Mononuclear cell (primary cell): Measurements from ENCODE around the gene ZNF618. TPM values are rescaled to one million over a fixed set of nuclear protein-coding genes. Genes with fewer than 3 reads are reported as not detected.

Experiments
- H3K27me3 ChIP-seq: 2 replicates; pipeline ENCODE4 v1.6.0; 2011; ENCODE audit warnings: low read length, control low read depth; ENCODE audit not compliant: insufficient read depth
- H3K4me1 ChIP-seq: 2 replicates; pipeline ENCODE4 v1.5.1; 2011; ENCODE audit warnings: mild to moderate bottlenecking, low read length, control low read depth; ENCODE audit not compliant: insufficient read depth
- H3K4me3 ChIP-seq: 2 replicates; pipeline ENCODE4 v1.5.1; 2011; ENCODE audit warnings: mild to moderate bottlenecking, low read length, moderate library complexity
- H3K9me3 ChIP-seq: 2 replicates; pipeline ENCODE4 v1.5.1; 2011; ENCODE audit warnings: low read depth, mild to moderate bottlenecking, control low read depth, low read length
- total RNA-seq: library from RNA; depleted of rRNA; stranded (reverse); fragments of >200 nt; gene quantifications from one replicate; pipeline ENCODE4 v1.2.3, GENCODE V29; 2012

Gene ZNF618
- total RNA-seq, 1 donor = 0.94 TPM

DNA sequence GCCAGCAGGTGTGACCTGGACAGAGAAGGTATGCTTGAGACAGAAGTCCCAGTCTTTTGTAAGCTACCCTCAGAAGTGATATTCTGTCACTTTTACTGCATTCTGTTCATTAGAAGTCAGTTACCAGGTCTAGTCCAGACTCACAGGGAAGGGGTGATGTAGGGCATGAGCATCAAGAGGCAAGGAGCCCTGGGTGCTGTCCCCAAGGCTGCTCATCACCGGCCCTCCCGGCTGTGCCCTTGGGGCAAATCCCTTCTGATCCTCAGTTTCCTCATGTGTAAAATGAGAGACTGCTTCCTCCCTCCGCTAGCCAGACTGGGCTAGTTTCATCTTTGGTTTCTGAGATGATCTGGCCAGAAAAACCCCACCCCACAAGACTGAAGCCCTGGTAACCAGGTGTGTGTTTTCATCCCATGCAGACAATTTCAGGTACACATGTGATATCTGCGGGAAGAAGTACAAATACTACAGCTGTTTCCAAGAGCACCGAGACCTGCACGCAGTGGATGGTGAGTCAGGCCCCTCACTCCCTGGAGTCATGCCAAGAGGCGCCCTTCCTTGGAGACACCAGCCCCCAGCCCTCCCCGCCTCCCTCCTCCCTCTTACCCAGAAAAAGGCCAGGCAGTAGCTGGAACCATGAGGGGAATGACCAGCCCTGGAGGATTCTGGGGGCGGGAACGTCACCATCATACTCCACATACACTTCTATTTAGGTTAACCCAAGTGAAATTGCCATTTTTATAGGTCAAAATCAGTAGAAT lies 131.0 kb downstream of the ZNF618 start:
- Histone ChIP-seq H3K9me3 (no peaks in the 10 kb centered on the region), H3K27me3 (no peaks in the 10 kb centered on the region), H3K4me3 (no peak overlapping the region), H3K4me1 (peaks cover 13% of the 10 kb centered on the region)

DNA sequence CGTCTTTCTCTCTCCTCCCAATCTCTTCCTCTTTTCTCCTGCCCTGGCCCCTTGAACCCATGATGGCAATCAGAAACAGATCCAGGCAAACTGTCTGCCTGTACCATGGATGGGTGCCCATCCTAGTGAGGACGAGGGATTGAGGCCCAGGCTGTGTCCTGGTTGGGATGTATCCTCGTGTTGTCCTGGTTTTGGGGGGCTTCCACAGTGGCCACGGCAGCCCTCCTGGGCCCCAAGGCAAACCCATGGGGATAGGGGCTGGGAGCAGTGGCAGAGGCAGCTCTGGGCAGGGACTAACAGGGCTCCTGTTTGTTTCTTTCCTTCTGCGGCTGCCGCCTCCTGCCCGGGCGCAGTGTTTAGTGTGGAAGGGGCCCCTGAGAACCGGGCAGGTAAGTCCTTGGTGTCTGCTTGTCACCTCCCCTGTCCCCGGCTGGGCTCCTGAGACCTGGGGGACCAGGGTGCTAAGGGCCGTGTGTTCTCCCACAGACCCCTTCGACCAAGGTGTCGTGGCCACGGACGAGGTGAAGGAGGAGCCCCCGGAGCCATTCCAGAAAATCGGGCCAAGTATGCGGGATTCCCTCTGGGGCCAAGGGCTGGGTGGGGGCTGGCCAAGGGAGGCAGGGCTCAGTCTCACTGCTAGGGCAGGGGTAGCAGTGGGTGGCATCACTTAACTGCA lies 132.0 kb downstream of the ZNF618 start:
- Histone ChIP-seq H3K9me3 (no peaks in the 10 kb centered on the region), H3K27me3 (no peaks in the 10 kb centered on the region), H3K4me1 (peaks cover 13% of the 10 kb centered on the region), H3K4me3 (no peak overlapping the region)

DNA sequence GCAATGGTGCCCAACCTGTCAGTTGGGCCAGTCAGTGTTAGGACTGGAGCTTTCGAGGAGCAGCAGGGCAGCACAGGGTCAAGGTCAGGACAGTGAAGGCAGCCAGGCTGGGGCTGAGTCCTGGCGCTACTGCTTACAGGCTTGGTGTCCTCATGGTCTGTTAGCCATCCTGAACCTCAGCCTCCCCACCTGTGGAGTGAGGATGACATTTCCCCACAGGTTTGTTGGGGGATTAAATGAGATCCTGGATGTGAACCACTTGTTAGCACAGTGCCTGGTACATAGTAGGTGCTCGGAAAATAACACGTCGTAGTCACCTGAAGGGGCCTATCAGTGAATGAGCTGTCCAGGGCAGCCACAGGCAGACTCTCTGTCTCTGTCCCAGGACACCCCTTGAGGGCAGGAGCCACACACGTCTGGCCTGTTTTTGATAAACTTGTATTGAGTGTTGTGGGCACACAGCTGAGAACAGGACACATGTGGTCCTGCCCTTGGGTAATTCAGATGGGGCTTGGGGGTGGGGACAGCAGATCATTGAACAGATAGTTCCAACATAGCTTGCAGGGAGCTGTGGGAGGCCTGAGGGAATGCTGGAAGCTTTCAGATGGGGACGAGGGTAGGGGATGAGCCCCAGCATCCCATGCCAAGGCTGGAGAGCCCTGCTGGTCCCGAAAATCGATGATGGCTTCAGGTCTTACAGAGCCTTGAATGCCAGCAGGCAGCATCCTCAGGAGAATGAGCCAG lies 132.7 kb downstream of the ZNF618 start:
- no peaks in the 10 kb centered on the region for H3K9me3 ChIP-seq
- no peak overlapping the region for H3K4me3 ChIP-seq
- peaks cover 9% of the 10 kb centered on the region for H3K4me1 ChIP-seq
- H3K27me3 ChIP-seq = no peaks in the 10 kb centered on the region

DNA sequence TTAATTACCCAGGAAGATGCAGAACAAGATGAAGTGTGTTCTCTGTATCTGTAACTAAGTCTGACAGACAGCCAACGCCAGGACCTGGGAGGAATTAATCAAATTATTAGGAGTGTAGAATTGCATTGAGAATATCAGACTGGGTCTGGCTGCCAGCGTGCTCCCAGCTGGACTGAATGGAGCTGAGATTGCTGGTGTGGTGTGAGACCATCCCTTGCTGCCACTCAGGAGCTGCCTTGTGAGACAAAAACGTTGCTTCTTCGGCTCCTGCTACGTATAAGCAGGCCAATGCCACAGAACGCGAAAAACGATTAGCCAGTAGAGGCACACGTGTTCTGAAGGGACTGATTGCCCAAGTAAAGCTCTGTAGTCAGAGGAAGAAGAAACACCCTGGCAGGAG lies 135.2 kb downstream of the ZNF618 start:
- Histone ChIP-seq H3K27me3 (no peaks in the 10 kb centered on the region), H3K9me3 (no peaks in the 10 kb centered on the region), H3K4me1 (no peaks in the 10 kb centered on the region)

DNA sequence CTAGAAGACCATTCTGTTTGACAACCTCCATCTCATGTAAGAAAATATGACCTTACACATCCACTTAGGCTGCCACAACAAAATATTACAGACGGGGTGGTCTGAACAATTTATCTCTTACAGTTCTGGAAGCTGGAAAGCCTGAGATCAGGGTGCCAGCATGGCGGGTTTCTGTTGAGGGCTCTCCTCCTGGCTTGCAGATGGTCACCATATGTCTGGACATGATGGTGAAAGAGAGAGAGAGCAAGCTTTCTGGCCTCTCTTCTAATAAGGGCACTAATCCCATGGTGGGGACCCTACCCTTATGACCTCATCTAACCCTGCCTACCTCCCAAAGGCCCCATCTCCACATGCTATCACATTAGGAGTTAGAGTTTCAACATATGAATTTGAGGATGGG lies 136.0 kb downstream of the ZNF618 start:
- Histone ChIP-seq H3K27me3 (no peaks in the 10 kb centered on the region), H3K4me1 (no peaks in the 10 kb centered on the region), H3K9me3 (no peaks in the 10 kb centered on the region), H3K4me3 (no peak overlapping the region)

More for the DNA sequence above, 135.2 kb downstream of the ZNF618 start:
- H3K4me3 ChIP-seq = no peak overlapping the region

DNA sequence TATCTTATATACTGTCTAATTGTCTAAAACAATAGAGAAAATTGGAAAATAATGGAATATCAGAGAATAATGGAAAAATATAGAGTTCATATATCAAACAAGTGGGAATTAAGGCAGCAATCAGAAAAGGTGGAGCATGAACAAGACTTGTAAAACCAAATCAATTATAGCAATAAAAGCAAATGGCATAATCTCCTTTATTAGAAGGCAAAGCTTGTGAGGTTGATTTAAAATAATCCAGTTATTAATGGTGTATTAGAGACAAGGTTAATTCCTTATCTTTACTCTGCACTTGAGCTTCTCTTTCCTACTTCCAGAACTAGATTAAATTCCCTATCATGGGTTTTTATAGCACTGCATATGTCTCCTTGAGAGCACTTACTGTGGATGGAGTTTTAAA lies 137.9 kb downstream of the ZNF618 start:
- Histone ChIP-seq H3K27me3 (no peaks in the 10 kb centered on the region), H3K4me1 (no peaks in the 10 kb centered on the region), H3K4me3 (no peak overlapping the region), H3K9me3 (no peaks in the 10 kb centered on the region)

DNA sequence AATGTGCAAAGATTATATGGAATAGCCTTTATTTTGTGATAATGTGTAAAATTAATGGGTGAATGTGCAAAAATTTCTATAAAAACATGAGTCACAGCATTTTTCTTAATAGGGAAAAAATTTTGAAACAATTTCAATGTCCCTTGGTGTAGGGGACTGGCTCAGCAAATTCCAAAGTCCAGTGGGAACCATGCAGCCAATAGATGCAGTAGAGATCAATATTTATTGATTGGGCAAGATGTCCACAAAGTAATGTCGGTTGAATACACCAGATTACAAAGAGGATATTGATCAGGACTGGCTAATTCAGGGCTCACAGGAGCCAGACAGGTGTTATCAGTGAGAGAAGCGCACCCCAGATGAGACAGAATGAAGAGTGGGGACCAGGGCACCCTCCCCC lies 139.5 kb downstream of the ZNF618 start:
- no peaks in the 10 kb centered on the region for H3K27me3 ChIP-seq
- H3K4me3 ChIP-seq = no peak overlapping the region
- no peaks in the 10 kb centered on the region for H3K4me1 ChIP-seq

DNA sequence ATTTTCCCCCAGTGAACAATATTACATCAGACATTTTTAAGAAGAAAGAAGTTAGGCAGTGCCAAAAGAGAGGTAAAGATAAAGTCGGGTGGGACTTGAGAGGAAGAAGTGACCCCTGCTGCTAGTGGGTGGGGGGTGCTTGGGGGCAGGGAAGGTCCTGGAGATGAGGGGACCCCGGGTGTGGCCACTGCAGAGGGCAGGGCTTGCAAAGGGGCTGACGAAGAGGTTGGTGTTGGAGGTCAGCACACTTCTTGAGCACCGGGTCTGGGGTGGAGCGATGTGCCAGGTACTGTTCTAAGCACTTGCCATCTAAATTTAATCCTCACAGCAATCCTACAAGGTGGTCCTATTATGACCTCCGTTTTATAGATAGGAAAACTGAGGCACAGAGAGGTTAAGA lies 140.0 kb downstream of the ZNF618 start:
- Histone ChIP-seq H3K4me3 (no peak overlapping the region), H3K27me3 (no peaks in the 10 kb centered on the region), H3K9me3 (no peaks in the 10 kb centered on the region), H3K4me1 (no peaks in the 10 kb centered on the region)

More for the DNA sequence above, 139.5 kb downstream of the ZNF618 start:
- no peaks in the 10 kb centered on the region for H3K9me3 ChIP-seq

DNA sequence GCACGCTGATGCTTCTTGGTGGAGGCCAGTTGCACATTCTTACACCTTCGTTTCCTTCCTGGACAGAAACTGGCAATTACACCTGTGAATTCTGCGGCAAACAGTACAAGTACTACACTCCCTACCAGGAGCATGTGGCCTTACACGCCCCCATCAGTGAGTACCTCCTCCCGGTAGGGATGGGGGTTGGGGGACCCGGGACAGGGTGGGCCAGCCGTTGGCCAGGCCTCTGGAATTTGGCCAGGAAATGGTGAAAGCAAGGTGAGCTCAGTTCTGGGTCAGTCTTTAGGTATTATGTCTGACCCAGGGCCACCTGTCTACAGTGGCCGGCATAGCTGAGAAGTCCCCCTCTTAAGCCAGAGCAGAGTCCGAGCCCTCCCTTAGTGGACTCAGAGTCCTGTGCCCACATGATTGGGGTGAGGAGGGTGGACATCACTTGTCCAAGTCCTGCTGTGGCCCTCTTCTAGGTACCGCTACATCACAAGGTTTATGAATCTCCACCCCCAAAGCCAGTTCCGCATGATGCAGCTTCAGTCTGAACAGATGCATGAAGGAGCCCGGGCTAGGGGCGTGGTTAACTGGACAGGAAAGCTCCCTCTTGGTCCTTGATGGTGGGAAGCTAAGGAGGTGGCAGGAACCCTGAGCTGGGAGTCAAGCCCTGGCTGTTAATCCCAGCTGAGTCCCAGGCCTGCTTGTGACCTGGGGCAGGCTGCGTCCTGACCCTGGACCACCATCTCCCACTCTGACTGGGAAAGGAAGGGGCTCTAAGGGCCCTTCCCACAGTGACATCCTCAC lies 140.7 kb downstream of the ZNF618 start:
- Histone ChIP-seq H3K4me1 (no peaks in the 10 kb centered on the region), H3K9me3 (no peaks in the 10 kb centered on the region), H3K4me3 (no peak overlapping the region), H3K27me3 (no peaks in the 10 kb centered on the region)

DNA sequence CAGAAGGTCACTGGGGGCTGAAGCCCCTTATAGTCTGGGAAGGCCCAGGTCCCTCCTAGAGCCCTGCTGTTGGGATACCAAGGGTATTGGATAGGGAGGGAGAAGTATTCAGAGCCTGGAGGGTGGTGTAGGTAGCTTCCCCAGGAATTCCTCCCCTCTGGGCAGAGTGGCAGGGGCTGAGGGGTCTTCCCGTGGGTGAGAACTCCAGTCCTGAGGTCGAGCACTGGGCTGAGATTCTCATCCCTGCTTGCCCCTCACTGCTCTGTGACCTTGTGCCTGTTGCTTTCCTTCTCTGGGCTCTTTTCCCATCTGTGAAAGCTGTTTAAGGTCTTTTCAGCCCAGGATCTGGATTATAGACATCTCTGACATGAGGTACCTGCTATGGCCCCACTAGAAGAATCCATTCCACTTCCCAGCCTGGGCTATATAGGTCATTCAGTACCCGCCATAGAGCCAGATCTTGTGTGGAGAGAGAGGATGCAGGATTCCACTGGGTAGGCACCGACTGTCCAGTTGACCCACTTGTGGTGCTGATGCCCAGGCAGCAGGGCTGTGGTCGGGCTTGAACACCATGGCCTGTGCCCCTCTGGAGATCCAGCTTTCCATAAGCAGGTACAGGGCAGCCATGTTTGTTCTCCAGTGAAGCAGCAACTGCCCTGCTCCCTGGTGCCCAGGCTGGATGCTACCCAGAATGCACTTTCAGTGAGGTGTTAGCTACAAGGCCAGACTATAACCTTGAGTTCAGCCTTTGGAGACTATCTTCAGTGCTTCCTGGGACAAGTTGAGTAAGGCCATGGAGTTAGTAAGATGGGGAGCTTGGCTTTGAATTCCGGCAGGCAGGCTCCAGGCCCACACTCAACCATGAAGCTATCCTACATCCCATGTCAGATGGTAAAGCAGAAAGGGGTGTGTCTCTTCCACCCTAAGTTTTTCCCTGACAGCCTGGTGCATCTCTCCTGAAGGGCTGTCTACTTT lies 141.9 kb downstream of the ZNF618 start:
- Histone ChIP-seq H3K27me3 (no peaks in the 10 kb centered on the region), H3K9me3 (peaks cover 7% of the 10 kb centered on the region), H3K4me1 (no peaks in the 10 kb centered on the region), H3K4me3 (no peak overlapping the region)

DNA sequence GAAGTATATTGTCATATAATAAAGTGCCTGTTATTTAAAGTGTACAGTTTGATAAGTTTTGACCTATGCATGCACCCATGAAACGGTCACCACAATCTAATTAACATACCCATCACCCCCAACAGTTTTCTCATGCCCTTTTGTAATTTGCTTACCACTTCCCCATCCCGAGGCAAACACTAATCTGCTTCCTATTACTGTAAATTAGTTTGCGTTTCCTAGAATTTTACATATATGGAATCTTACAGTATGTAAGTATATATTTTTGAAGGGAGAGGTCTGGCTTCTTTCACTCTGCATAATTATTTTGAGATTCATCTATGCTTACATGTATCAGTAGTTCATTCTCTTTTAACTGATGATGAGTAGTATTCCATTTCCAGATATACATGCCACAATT lies 145.5 kb downstream of the ZNF618 start:
- H3K4me3 ChIP-seq = no peak overlapping the region
- peaks cover 16% of the 10 kb centered on the region for H3K9me3 ChIP-seq
- no peaks in the 10 kb centered on the region for H3K27me3 ChIP-seq
- no peaks in the 10 kb centered on the region for H3K4me1 ChIP-seq

DNA sequence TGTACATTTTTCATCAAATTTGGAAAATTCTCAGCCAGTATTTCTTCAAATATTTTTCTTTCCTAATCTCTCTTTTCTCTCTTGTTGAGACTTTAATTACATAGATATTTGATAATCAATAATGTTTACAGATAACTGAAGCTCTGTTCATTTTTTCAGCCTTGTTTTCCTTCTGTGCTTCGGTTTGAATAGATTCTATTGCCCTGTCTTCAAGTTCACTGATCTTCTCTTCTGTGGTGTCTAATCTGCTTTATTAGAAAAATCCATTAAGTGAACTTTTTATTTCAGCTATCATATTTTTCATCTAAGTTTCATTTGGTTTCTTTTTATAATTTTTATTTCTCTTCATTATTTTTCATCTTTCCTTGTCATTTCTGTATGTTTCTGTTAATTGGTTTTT lies 147.9 kb downstream of the ZNF618 start:
- Histone ChIP-seq H3K9me3 (peaks cover 16% of the 10 kb centered on the region), H3K27me3 (no peaks in the 10 kb centered on the region), H3K4me1 (no peaks in the 10 kb centered on the region), H3K4me3 (no peak overlapping the region)

DNA sequence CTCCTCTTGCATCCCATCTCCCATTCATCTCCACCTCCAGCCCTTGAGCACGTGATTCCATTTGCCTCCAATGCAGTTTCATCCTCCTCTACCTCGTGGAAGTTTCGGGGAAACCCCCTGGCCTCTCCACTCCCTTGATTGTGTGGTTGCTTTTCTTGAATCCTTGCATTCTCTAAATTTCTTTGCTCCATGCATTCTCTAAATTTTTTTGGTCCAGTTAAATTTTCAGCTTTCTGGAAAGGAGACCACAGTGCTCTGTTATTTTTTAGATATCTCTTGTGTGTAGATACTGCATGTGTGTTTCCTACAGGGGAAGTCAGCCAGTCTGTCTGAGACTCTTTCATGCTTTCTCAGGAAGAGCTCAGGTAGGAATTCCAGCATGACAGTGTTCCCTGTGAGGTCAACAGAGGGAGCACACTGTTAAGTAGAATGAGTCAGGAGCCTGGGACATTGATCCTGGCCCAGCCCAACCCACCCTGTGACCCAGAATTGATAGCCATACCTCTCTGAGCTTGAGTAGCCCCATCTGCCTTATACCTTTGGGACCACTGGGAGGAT lies 149.2 kb downstream of the ZNF618 start:
- no peaks in the 10 kb centered on the region for H3K27me3 ChIP-seq
- H3K4me1 ChIP-seq = no peaks in the 10 kb centered on the region
- H3K4me3 ChIP-seq = no peak overlapping the region
- H3K9me3 ChIP-seq = peaks cover 16% of the 10 kb centered on the region

DNA sequence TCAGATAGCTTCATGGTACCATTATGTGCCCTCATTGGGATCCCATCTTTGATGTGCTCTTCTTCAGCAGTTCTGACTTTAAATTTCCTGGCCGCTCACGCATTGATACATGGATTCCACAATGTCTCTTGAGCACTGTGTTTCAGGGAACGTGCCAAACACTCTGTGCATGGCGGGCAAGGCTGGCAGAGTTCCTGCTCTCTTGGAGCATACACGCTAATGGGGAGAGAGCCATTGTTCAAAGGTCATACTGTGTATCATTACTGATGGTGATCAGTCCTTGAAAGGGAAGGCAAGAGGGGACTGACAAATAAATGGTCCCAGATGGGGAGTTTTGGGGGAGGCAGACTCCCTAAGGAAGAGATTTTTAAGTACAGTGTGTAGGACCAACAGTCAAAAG lies 149.7 kb downstream of the ZNF618 start:
- Histone ChIP-seq H3K9me3 (peaks cover 16% of the 10 kb centered on the region), H3K4me1 (no peaks in the 10 kb centered on the region), H3K27me3 (no peaks in the 10 kb centered on the region), H3K4me3 (no peak overlapping the region)
